Muscle layer of duodenum (tissue), 2 donors: ENCODE data around the gene PTPRQ.

ENCODE experiments used
- H3K27ac ChIP-seq: one replicate; pipeline ENCODE4 v1.7.0; 2013; ENCODE audit warnings: mild to moderate bottlenecking, low read length
- H3K27me3 ChIP-seq: one replicate; pipeline ENCODE4 v1.7.0; 2013; ENCODE audit warnings: low read depth, mild to moderate bottlenecking, control low read depth, low read length
- H3K36me3 ChIP-seq, 2 donors: one replicate each; pipeline ENCODE4 v1.7.0; 2013; ENCODE audit warnings: low read length in 2 of 2, control low read depth in 1 of 2, mild to moderate bottlenecking in 1 of 2; ENCODE audit not compliant: insufficient read depth in 2 of 2, control insufficient read depth in 1 of 2
- H3K4me1 ChIP-seq, 2 donors: one replicate each; pipeline ENCODE4 v1.7.0; 2013; ENCODE audit warnings: low read length in 2 of 2, mild to moderate bottlenecking in 2 of 2, control low read depth in 1 of 2, moderate library complexity in 1 of 2; ENCODE audit not compliant: insufficient read depth in 2 of 2, control insufficient read depth in 1 of 2
- H3K4me3 ChIP-seq, 2 donors: one replicate each; pipeline ENCODE4 v1.7.0; 2013; ENCODE audit warnings: low read length in 2 of 2, low read depth in 1 of 2, mild to moderate bottlenecking in 1 of 2
- H3K9me3 ChIP-seq, 2 donors: one replicate each; pipeline ENCODE4 v1.7.0; 2013; ENCODE audit warnings: low read length in 2 of 2, control low read depth in 1 of 2, mild to moderate bottlenecking in 1 of 2; ENCODE audit not compliant: control insufficient read depth in 1 of 2
- donor health status: healthy.

The PTPRQ gene

GRCh38 chr12:80684077-80684495, 240.1 kb downstream of the PTPRQ start:
- H3K4me3 ChIP-seq, result no peak overlapping the region

DNA sequence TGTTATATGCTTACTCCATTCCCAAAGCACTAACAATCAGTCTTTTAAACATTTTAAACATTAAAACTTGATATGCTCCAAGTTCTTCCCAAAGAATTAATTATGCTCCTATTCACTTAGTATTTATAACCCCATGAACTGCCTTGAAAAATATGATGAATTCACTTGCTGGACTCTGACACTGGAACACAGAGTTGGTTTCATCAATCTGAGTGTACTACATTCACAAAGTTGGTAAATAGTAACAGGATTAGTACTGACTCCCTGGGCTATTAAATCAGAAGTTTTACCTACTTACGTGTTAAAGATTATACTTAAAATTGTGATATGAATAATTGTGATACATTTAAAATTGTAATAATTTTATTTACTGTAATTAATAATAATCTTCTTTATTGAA, 246.1 kb downstream of the PTPRQ start:
- H3K9me3 ChIP-seq, result peaks cover 0 to 8% of the 10 kb centered on the region in 2 donors
- no peaks in the 10 kb centered on the region for H3K36me3 ChIP-seq
- H3K4me3 ChIP-seq, result no peak overlapping the region
- H3K27me3 ChIP-seq, result no peaks in the 10 kb centered on the region
- H3K27ac ChIP-seq, result no peak overlapping the region
- H3K4me1 ChIP-seq, result no peaks in the 10 kb centered on the region

More at GRCh38 chr12:80684077-80684495, 240.1 kb downstream of the PTPRQ start:
- Histone ChIP-seq H3K27me3 (no peaks in the 10 kb centered on the region), H3K27ac (no peak overlapping the region), H3K36me3 (no peaks in the 10 kb centered on the region), H3K4me1 (no peaks in the 10 kb centered on the region), H3K9me3 (peaks cover 0 to 8% of the 10 kb centered on the region in 2 donors)

DNA sequence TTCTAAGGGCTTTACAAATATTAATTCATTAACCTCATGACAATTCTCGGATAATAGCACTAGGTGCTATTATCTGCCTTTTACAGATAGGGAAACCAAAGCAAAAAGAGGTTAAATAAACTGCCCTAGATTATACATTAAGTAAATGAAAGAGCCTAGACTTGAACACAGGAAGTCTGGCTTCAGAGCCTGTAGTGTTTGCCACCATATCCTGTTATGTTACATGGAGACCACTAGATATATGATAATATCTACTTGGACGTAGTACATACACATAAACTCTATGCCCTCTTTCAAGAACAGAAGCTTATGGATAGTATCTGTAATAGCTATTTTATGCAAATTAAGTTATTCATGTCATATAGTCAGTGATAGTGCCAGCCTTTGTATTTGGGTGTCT, 246.5 kb downstream of the PTPRQ start:
- Histone ChIP-seq H3K27me3 (no peaks in the 10 kb centered on the region), H3K9me3 (peaks cover 0 to 8% of the 10 kb centered on the region in 2 donors), H3K4me3 (no peak overlapping the region), H3K4me1 (no peaks in the 10 kb centered on the region), H3K27ac (no peak overlapping the region), H3K36me3 (no peaks in the 10 kb centered on the region)

GRCh38 chr12:80692114-80692513, 248.1 kb downstream of the PTPRQ start:
- no peak overlapping the region for H3K4me3 ChIP-seq

GRCh38 chr12:80697270-80697887, 253.3 kb downstream of the PTPRQ start:
- Histone ChIP-seq H3K36me3 (no peaks in the 10 kb centered on the region), H3K4me3 (no peak overlapping the region), H3K9me3 (no peaks in the 10 kb centered on the region), H3K27ac (no peak overlapping the region), H3K4me1 (no peaks in the 10 kb centered on the region), H3K27me3 (no peaks in the 10 kb centered on the region)

More at GRCh38 chr12:80692114-80692513, 248.1 kb downstream of the PTPRQ start:
- no peaks in the 10 kb centered on the region for H3K27me3 ChIP-seq
- H3K27ac ChIP-seq, result no peak overlapping the region
- no peaks in the 10 kb centered on the region for H3K36me3 ChIP-seq
- H3K9me3 ChIP-seq, result peaks cover 0 to 2% of the 10 kb centered on the region in 2 donors
- H3K4me1 ChIP-seq, result no peaks in the 10 kb centered on the region

GRCh38 chr12:80698256-80698655, 254.2 kb downstream of the PTPRQ start:
- Histone ChIP-seq H3K9me3 (no peaks in the 10 kb centered on the region), H3K36me3 (no peaks in the 10 kb centered on the region)

DNA sequence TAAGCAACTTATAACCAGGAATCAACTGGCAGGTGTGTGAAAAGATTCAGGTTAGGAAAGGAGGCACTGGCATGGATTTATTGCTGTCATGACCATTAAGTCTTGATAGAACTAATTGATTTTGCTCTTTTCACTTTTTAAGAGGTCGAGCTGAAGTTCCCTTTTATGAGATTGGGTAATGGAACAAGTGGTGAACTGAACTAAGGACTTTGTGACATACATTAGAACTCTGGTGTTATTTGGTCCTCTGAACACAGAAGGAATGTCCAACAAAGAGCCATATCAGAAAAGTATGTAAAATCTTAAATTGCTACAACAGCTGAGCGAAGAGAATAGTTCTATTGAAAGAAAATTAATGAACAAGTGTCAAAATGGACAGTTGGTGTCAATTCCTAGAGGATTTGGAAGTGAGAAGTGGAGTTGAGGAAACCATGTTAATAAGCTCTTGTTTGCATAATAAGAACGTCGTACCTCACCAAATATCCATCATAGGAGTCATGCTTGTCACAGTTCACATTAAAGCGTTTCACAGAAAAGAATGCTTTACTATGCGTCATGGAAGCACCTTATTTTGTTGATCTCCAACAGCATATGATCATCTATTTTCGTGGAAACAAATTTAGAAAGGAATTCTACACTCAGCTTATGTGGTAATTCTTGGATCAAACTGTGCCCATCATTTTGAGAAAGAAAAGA, 255.0 kb downstream of the PTPRQ start:
- Histone ChIP-seq H3K27ac (no peak overlapping the region), H3K4me3 (no peak overlapping the region), H3K36me3 (no peaks in the 10 kb centered on the region), H3K4me1 (no peaks in the 10 kb centered on the region), H3K9me3 (no peaks in the 10 kb centered on the region), H3K27me3 (no peaks in the 10 kb centered on the region)

More at GRCh38 chr12:80698256-80698655, 254.2 kb downstream of the PTPRQ start:
- Histone ChIP-seq H3K27ac (no peak overlapping the region), H3K4me3 (no peak overlapping the region), H3K27me3 (no peaks in the 10 kb centered on the region), H3K4me1 (no peaks in the 10 kb centered on the region)

- Histone ChIP-seq H3K4me1 (no peaks in the 10 kb centered on the region), H3K27me3 (no peaks in the 10 kb centered on the region), H3K9me3 (no peaks in the 10 kb centered on the region), H3K27ac (no peak overlapping the region), H3K36me3 (no peaks in the 10 kb centered on the region), H3K4me3 (no peak overlapping the region)
Measured at GRCh38 chr12:80700327-80700726, 256.3 kb downstream of the PTPRQ start.

GRCh38 chr12:80701388-80701787, 257.4 kb downstream of the PTPRQ start:
- Histone ChIP-seq H3K27ac (no peak overlapping the region), H3K36me3 (no peaks in the 10 kb centered on the region), H3K4me1 (no peaks in the 10 kb centered on the region), H3K4me3 (no peak overlapping the region), H3K9me3 (no peaks in the 10 kb centered on the region), H3K27me3 (no peaks in the 10 kb centered on the region)

DNA sequence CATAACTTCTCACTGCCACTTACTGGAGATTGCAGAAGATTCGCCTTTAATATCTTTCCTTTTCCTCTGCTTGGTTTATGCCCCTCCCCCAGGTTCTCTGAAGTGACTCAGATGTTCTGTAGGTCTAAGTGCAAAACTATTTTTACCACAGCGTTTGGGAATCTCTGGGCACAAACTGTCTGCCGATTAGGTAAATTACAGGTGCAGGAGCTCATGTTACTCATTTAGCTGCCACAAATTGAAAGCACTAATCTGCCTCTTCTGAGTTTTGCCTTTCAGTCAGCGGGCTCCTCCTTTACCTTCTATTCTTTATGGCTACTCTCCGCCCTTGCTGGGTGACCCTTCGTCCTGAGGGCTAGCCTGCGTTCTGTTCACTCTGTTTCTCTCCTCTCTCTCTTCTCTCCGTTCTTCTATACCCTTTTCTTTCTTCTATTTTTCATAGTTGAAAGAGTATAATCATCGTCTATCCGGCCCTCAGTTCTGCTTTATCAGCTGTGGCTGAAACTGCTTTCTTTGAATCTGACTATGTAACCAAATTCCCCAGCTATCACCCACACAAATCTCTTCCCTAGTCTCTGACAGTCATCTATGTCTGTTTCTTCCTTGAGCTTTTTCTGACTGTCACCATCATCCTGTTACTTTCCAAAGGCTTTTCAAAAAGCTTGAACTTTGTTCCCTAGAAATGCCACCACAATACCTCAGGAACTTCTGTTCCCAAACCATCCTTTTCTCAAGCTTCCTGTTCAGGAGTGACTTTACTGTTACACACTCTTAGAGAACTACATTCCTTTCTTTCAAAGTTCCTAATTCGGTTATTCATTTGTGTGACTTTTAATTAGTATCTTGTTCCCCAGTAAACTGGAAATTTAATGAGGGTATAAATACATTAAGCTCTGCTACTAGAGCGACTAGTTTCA, 259.1 kb downstream of the PTPRQ start:
- H3K36me3 ChIP-seq, result no peaks in the 10 kb centered on the region
- H3K27ac ChIP-seq, result no peak overlapping the region
- H3K9me3 ChIP-seq, result no peaks in the 10 kb centered on the region
- peaks cover 0 to 2% of the 10 kb centered on the region in 2 donors for H3K4me1 ChIP-seq
- H3K27me3 ChIP-seq, result no peaks in the 10 kb centered on the region
- no peak overlapping the region for H3K4me3 ChIP-seq

DNA sequence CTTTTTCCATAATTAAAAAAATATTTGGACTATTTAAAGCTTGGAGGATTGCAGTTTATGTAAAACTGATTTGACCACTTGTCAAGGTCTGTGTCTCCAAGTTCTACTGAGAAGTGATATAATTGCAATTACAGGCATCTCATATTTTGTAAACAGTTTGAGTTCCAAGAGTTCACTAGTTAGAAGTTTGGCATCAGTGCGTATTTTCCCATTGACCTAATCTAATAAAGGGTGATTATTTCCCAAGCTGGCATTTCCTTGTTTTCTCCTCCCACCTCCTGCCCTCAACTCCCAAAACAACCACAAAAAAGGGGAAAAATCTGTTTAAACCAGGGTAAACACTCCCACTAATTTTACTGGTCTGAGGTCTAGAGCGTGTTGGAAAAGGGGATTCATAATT, 260.4 kb downstream of the PTPRQ start:
- Histone ChIP-seq H3K4me3 (no peak overlapping the region), H3K36me3 (no peaks in the 10 kb centered on the region), H3K4me1 (peaks cover 0 to 9% of the 10 kb centered on the region in 2 donors), H3K9me3 (no peaks in the 10 kb centered on the region), H3K27ac (no peak overlapping the region), H3K27me3 (peaks cover 6% of the 10 kb centered on the region)
